H1 (cell line): ENCODE measurements around the gene NUP210L. TPM values are rescaled to one million over a fixed set of nuclear protein-coding genes. Genes with fewer than 3 reads are reported as not detected.

Experiments
- ATF3 ChIP-seq: IDR thresholded peaks from 2 replicates; pipeline ENCODE4 v1.6.1; 2011; ENCODE audit warnings: low read depth, mild to moderate bottlenecking, low read length; ENCODE audit not compliant: insufficient read depth
- CTBP2 ChIP-seq: IDR thresholded peaks from 2 replicates; pipeline ENCODE4 v1.7.0; 2011; ENCODE audit warnings: borderline replicate concordance, mild to moderate bottlenecking, moderate library complexity, mixed read lengths, low read length; ENCODE audit not compliant: insufficient read depth, insufficient read length
- MAFK ChIP-seq: IDR thresholded peaks from 2 replicates; pipeline ENCODE4 v1.6.1; 2012; ENCODE audit warnings: low read depth, mild to moderate bottlenecking, improper control_type of control experiment, low read length
- POLR2AphosphoS5 ChIP-seq: IDR thresholded peaks from 2 replicates; pipeline ENCODE4 v1.6.1; 2011; ENCODE audit warnings: low read depth, low read length
- RAD21 ChIP-seq, 2 experiments: IDR thresholded peaks in 1 of 2; conservative IDR thresholded peaks in 1 of 2; 2 replicates each; pipeline ENCODE4 v1.6.1; 2011; ENCODE audit warnings: low read depth in 2 of 2, low read length in 2 of 2, improper control_type of control experiment in 1 of 2, inconsistent platforms in 1 of 2, mild to moderate bottlenecking in 1 of 2, moderate library complexity in 1 of 2
- RXRA ChIP-seq: IDR thresholded peaks from 2 replicates; pipeline ENCODE4 v1.6.1; 2011; ENCODE audit warnings: low read depth, mild to moderate bottlenecking, low read length, moderate library complexity; ENCODE audit not compliant: insufficient read depth
- SIX5 ChIP-seq: IDR thresholded peaks from 2 replicates; pipeline ENCODE4 v1.6.1; 2011; ENCODE audit warnings: mild to moderate bottlenecking, low read depth, low read length
- polyA plus RNA-seq, 7 experiments: library from polyadenylated mRNA; depleted of rRNA in 3 of 7; stranded (reverse) in 5 of 7; unstranded in 2 of 7; fragments of >200 nt in 5 of 7; fragments of 200-250 nt in 2 of 7; gene quantifications; 1 replicate in 5 of 7; 2 replicates in 1 of 7; 4 replicates in 1 of 7; pipeline versions ENCODE4 v1.2.1 to v1.2.3, GENCODE V29; 2011 to 2013; ENCODE audit warnings: missing spikeins in 2 of 7, mixed read lengths in 2 of 7
- total RNA-seq: library from RNA; stranded (reverse); fragmentation: NEBNext Ultra II Directional; extraction: Animal tissue kit (Norgen Biotek cat#: 25700); gene quantifications from 2 replicates; pipeline ENCODE4 v1.2.1, GENCODE V29; 2021
- TF ChIP-seq, protein P1 (sequence below), 3 experiments: IDR thresholded peaks; 1 replicate in 2 of 3; 2 replicates in 1 of 3; pipeline versions ENCODE4 v1.5.1 to v1.6.1; 2011; ENCODE audit warnings: low read length in 3 of 3, mild to moderate bottlenecking in 3 of 3, inconsistent platforms in 2 of 3, low read depth in 1 of 3, moderate library complexity in 1 of 3; ENCODE audit not compliant: insufficient read depth in 1 of 3; ENCODE audit errors: control extremely low read depth in 1 of 3
- TF ChIP-seq, protein P2 (sequence below): IDR thresholded peaks from 2 replicates; pipeline ENCODE4 v1.6.1; 2011; ENCODE audit warnings: low read length, improper control_type of control experiment

NUP210L gene
- total and polyA plus RNA-seq, 2 of the 8 experiments (the other 6 are each of a cell fraction or from before 2014, with no cell fraction given) = not detected

GRCh38 chr1:153967107-153967999 lies 187.5 kb downstream of the NUP210L start, which contains the start of gene CREB3L4 (continued):
- TF ChIP-seq, protein P1, sequence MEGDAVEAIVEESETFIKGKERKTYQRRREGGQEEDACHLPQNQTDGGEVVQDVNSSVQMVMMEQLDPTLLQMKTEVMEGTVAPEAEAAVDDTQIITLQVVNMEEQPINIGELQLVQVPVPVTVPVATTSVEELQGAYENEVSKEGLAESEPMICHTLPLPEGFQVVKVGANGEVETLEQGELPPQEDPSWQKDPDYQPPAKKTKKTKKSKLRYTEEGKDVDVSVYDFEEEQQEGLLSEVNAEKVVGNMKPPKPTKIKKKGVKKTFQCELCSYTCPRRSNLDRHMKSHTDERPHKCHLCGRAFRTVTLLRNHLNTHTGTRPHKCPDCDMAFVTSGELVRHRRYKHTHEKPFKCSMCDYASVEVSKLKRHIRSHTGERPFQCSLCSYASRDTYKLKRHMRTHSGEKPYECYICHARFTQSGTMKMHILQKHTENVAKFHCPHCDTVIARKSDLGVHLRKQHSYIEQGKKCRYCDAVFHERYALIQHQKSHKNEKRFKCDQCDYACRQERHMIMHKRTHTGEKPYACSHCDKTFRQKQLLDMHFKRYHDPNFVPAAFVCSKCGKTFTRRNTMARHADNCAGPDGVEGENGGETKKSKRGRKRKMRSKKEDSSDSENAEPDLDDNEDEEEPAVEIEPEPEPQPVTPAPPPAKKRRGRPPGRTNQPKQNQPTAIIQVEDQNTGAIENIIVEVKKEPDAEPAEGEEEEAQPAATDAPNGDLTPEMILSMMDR (IDR thresholded peaks at IDR 0.05; ENCODE audit: control extremely low read depth in 1 of 3, insufficient read depth in 1 of 3, low read depth in 1 of 3, low read length in 3 of 3) = peak in 2 of 3 experiments; percentile 37 to 51; a peak in 2 of 4 replicates
- no peak for TF ChIP-seq CTBP2
- TF ChIP-seq RAD21 (IDR thresholded peaks at IDR 0.05 in 1 of 2, conservative IDR thresholded peaks at IDR 0.05 in 1 of 2; ENCODE audit: low read depth in 2 of 2, low read length in 2 of 2) = peak; percentile 6 to 11; a peak in 1 of 4 replicates
- TF ChIP-seq, protein P2, sequence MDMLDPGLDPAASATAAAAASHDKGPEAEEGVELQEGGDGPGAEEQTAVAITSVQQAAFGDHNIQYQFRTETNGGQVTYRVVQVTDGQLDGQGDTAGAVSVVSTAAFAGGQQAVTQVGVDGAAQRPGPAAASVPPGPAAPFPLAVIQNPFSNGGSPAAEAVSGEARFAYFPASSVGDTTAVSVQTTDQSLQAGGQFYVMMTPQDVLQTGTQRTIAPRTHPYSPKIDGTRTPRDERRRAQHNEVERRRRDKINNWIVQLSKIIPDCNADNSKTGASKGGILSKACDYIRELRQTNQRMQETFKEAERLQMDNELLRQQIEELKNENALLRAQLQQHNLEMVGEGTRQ = peak; percentile 90
- TF ChIP-seq POLR2AphosphoS5 = peak; percentile 93
- TF ChIP-seq ATF3 = 0 out of 2 replicates have a peak, but pooled peaks have one; percentile 65
- TF ChIP-seq SIX5 = 0 out of 2 replicates have a peak, but pooled peaks have one; percentile 12
- 0 out of 2 replicates have a peak, but pooled peaks have one; percentile 15 for TF ChIP-seq MAFK
- no peak for TF ChIP-seq RXRA
